Peyer's patch (tissue), 4 donors: Measurements from ENCODE around the gene FKRP.

Experiments used
- CTCF ChIP-seq, 6 experiments: fragments of 450-650 bp in 4 of 6; fragments of 200-600 bp in 2 of 6; sonication (generic) in 1 of 6; IDR thresholded peaks; one replicate each; pipeline ENCODE4 v1.5.1; 2017 to 2019; ENCODE audit warnings: antibody characterized with exemption in 6 of 6, mild to moderate bottlenecking in 3 of 6, moderate library complexity in 1 of 6
- POLR2A ChIP-seq, 2 donors: fragments of 450-650 bp; IDR thresholded peaks; one replicate each; pipeline ENCODE4 v1.5.1; 2017; ENCODE audit warnings: antibody characterized with exemption in 2 of 2, mild to moderate bottlenecking in 2 of 2, moderate library complexity in 2 of 2

- TF ChIP-seq CTCF (IDR thresholded peaks at IDR 0.05) = no peak
- no peak for TF ChIP-seq POLR2A (IDR thresholded peaks at IDR 0.05)
Observed at GRCh38 chr19:46788968-46789338, 43.1 kb downstream of the FKRP start.
